Duodenal mucosa (tissue), 2 donors: Measurements from ENCODE around the gene JAK2.

Experiments used
- H3K27ac ChIP-seq: one replicate; pipeline ENCODE4 v1.7.0; 2013; ENCODE audit warnings: low read depth, low read length
- H3K27me3 ChIP-seq, 2 donors: one replicate each; pipeline ENCODE4 v1.7.0; 2013; ENCODE audit warnings: low read length in 2 of 2, control low read depth in 1 of 2; ENCODE audit not compliant: insufficient read depth in 2 of 2, control insufficient read depth in 1 of 2
- H3K36me3 ChIP-seq, 2 donors: one replicate each; pipeline ENCODE4 v1.7.0; 2013; ENCODE audit warnings: low read length in 2 of 2, control low read depth in 1 of 2; ENCODE audit not compliant: insufficient read depth in 2 of 2, control insufficient read depth in 1 of 2
- H3K4me1 ChIP-seq, 2 donors: one replicate each; pipeline ENCODE4 v1.7.0; 2013; ENCODE audit warnings: low read length in 2 of 2, control low read depth in 1 of 2; ENCODE audit not compliant: insufficient read depth in 2 of 2, control insufficient read depth in 1 of 2
- H3K4me3 ChIP-seq, 2 donors: one replicate each; pipeline ENCODE4 v1.7.0; 2013; ENCODE audit warnings: low read length in 2 of 2, low read depth in 1 of 2
- H3K9ac ChIP-seq, 2 donors: one replicate each; pipeline ENCODE4 v1.7.0; 2013; ENCODE audit warnings: low read length in 2 of 2, low read depth in 1 of 2
- H3K9me3 ChIP-seq, 2 donors: one replicate each; pipeline ENCODE4 v1.7.0; 2013; ENCODE audit warnings: low read length in 2 of 2, control low read depth in 1 of 2; ENCODE audit not compliant: control insufficient read depth in 1 of 2

The JAK2 gene

DNA sequence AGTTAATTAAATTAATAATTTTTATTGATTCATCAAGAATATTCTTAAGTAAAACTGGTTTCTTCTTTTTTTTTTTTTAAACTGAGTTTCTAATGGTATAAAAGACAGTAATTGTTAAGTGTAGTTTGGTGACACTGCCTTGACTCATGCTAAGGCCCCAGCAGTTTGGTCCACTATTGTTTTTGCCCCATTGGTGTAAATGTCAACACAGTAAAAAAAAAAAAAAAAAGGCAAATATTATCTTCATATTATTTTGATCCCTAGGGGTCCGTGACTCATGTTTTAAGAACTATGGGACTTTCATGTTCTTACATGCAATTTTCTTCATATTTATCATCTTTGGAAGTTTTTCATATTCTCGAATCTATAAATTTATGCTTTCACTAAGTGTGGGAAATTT is 29.2 kb upstream of the JAK2 start:
- no peaks in the 10 kb centered on the region for H3K9me3 ChIP-seq

DNA sequence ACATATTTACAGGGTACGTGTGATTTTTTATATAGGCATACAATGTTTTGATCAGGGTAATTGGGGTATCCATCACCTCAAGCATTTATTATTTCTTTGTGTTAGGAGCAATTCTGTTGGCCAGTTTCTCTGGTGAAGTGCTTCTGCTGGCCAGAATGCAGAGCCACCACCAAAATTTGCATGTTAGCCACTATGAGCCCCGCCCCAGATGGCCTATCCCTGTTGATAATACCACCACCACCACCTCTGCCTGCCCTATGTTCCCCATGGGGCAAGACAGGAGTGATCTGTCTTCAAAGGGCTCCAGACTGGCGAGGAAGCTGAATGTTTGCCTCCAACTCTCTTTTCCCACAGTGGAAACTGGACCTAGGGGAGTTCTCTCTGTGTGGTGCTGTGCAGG is 26.0 kb upstream of the JAK2 start:
- no peak overlapping the region for H3K9ac ChIP-seq
- no peak overlapping the region for H3K4me3 ChIP-seq
- no peaks in the 10 kb centered on the region for H3K27me3 ChIP-seq
- no peak overlapping the region for H3K27ac ChIP-seq
- H3K36me3 ChIP-seq = no peaks in the 10 kb centered on the region
- H3K4me1 ChIP-seq = no peaks in the 10 kb centered on the region
- no peaks in the 10 kb centered on the region for H3K9me3 ChIP-seq

More for the DNA sequence above, 29.2 kb upstream of the JAK2 start:
- Histone ChIP-seq H3K27me3 (no peaks in the 10 kb centered on the region), H3K4me3 (no peak overlapping the region), H3K27ac (no peak overlapping the region), H3K9ac (no peak overlapping the region), H3K36me3 (no peaks in the 10 kb centered on the region), H3K4me1 (no peaks in the 10 kb centered on the region)

DNA sequence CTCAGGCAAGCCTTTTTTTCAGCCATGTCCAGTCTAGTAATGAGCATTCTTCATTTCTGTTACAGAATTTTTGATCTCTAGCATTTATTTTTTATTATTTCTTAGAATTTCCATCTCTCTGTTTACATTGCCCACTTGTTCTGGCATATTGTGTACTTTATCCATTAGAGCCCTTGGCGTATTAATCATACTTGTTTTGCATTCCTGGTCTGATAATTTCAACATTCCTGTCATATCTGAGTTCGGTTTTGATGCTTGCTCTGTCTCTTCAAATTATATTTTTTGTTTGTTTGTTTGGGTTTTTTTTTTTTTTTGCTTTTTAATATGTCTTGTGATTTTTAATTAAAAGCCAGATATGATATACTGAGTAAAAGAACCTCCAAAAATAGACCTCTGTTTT is 23.0 kb upstream of the JAK2 start:
- H3K27me3 ChIP-seq = no peaks in the 10 kb centered on the region
- H3K4me1 ChIP-seq = no peaks in the 10 kb centered on the region
- no peak overlapping the region for H3K27ac ChIP-seq
- no peaks in the 10 kb centered on the region for H3K9me3 ChIP-seq
- no peak overlapping the region for H3K9ac ChIP-seq
- H3K36me3 ChIP-seq = no peaks in the 10 kb centered on the region
- H3K4me3 ChIP-seq = no peak overlapping the region

GRCh38 chr9:4964540-4964939 is 20.5 kb upstream of the JAK2 start:
- Histone ChIP-seq H3K27me3 (no peaks in the 10 kb centered on the region), H3K4me3 (no peak overlapping the region), H3K9me3 (no peaks in the 10 kb centered on the region), H3K27ac (no peak overlapping the region), H3K9ac (no peak overlapping the region), H3K4me1 (peaks cover 0 to 1% of the 10 kb centered on the region in 2 donors), H3K36me3 (no peaks in the 10 kb centered on the region)

DNA sequence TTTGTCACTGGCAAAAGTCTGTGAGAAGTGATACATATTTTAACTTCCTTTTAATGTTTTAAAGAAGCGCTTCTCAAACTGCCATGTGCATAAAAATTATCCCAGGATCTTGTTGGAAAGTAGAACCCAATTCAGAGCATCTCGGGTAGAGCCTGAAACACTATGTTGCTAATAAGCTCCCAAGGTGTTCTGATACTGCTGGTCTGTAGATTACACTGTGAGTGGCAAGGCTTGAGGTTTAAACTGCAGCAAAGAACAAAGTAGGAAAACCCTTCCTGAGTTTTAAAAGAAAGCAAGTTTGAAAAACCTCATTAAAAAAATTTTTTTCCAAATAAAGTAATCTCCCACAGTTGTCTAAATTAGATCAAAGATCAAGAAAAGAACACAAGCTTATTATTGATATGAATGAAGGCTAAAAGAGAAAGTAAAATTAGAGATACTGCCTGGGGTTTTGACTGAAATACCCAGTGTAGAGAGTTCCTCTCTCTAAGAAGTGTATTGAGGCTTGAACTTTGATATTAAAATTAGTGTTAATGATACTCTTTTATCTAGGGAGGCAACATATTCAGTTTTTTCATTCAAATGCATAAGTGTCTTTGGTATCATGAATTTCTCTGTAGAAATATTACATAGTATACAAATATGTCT is 19.8 kb upstream of the JAK2 start:
- Histone ChIP-seq H3K9ac (no peak overlapping the region), H3K36me3 (no peaks in the 10 kb centered on the region), H3K9me3 (no peaks in the 10 kb centered on the region), H3K27ac (no peak overlapping the region), H3K4me3 (no peak overlapping the region), H3K27me3 (no peaks in the 10 kb centered on the region), H3K4me1 (peaks cover 0 to 9% of the 10 kb centered on the region in 2 donors)

DNA sequence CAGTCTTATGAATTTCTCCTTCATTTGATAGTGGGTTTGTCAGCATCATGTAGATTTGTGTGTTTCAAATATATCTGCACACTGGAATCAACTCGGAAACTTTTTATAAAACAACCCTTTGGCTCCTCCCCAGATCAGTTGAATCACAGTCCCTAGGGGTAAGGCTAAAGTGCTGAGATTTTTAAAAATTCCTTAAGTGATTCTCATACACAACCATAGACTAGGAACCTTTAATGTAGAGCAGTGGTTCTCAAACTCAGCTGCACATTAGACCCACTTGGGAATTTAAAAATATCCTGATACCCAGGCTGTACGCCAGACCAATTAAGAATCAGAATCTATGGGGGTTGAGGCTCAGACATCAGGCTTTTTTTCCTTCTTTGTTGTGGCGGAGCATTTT is 17.5 kb upstream of the JAK2 start:
- Histone ChIP-seq H3K4me3 (no peak overlapping the region), H3K4me1 (peaks cover 12 to 25% of the 10 kb centered on the region in 2 donors), H3K9me3 (no peaks in the 10 kb centered on the region), H3K36me3 (no peaks in the 10 kb centered on the region), H3K9ac (no peak overlapping the region), H3K27ac (no peak overlapping the region), H3K27me3 (no peaks in the 10 kb centered on the region)

DNA sequence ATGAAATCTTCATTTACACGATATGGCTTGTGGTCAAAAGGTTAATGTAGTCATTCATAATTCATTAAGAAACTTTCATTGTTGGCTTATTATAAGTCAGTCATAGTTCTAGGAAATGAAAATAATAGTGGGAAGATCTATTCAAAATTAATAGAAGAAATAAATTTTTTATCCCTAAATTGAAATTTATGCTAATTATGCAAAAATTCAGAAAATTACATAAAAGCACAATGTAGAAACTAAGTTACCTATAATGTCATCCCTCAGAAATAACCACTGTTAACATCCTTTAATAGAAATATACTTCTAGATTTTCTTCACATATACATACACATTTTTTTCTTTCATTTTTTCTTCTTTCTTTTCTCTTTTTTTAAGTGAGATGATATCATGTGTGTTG is 15.9 kb upstream of the JAK2 start:
- no peaks in the 10 kb centered on the region for H3K36me3 ChIP-seq
- no peaks in the 10 kb centered on the region for H3K27me3 ChIP-seq
- H3K9ac ChIP-seq = no peak overlapping the region
- H3K9me3 ChIP-seq = no peaks in the 10 kb centered on the region
- H3K4me1 ChIP-seq = peaks cover 12 to 30% of the 10 kb centered on the region in 2 donors
- H3K27ac ChIP-seq = no peak overlapping the region
- no peak overlapping the region for H3K4me3 ChIP-seq

DNA sequence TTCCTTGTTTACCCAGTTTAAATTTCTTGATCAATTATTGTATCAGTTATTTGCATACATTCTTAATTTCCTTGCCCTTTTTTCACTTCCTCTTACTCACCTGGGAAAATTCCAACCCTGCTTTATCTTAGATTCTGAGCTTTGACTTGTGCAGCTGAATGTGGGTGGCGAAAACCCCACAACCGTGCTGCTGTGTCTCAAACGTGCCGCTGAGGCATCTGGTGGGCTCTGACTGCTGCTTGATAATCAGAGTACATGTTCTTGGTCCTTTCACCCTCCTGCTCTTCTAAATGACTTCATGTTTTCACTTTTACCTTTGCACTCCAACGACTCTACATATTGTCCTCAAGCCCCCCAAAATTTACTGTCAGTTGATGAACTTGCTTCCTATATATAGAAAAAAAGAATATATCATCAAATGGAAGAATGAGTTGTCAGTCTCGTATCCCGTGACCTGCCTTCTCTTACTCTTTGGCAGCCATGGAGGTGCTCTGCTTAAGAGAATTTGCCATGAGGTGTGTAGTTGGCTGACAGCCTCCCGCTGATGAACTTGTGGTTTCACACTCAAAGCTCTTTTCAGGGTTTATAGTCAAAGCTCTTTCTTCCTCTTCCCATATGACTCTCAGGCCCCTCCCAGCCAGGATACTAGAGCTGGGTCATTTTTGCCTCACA is 14.0 kb upstream of the JAK2 start:
- peak overlapping the region; percentile 53 to 57 for H3K4me3 ChIP-seq
- no peaks in the 10 kb centered on the region for H3K27me3 ChIP-seq
- no peak overlapping the region for H3K27ac ChIP-seq
- H3K9me3 ChIP-seq = no peaks in the 10 kb centered on the region
- H3K36me3 ChIP-seq = no peaks in the 10 kb centered on the region
- H3K4me1 ChIP-seq = peaks cover 12 to 30% of the 10 kb centered on the region in 2 donors
- no peak overlapping the region for H3K9ac ChIP-seq

- Histone ChIP-seq H3K9ac (no peak overlapping the region), H3K27ac (no peak overlapping the region), H3K4me1 (peaks cover 12 to 30% of the 10 kb centered on the region in 2 donors), H3K9me3 (no peaks in the 10 kb centered on the region), H3K27me3 (no peaks in the 10 kb centered on the region), H3K4me3 (no peak overlapping the region), H3K36me3 (no peaks in the 10 kb centered on the region)
These were observed 11.8 kb upstream of the JAK2 start for GRCh38 chr9:4973246-4973645.

DNA sequence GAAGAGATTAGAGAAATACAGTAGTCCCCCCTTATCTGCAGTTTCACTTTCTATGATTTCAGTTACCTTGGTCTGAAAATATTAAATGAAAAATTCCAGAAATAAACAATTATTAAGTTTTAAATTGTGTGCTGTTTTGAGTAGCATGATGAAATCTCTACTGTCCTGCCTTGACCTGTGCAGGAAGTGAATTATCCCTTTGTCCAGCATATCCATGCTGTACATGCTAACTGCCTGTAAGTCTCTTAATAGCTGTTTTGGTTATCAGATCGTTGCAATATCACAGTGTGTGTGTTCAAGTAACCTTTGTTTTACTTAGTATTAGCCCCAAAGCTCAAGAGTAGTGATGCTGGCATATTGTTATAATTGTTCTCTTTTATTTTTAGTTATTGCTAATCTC is 11.2 kb upstream of the JAK2 start:
- Histone ChIP-seq H3K27ac (no peak overlapping the region), H3K9ac (no peak overlapping the region), H3K27me3 (no peaks in the 10 kb centered on the region), H3K4me3 (no peak overlapping the region), H3K4me1 (peaks cover 12 to 30% of the 10 kb centered on the region in 2 donors), H3K36me3 (no peaks in the 10 kb centered on the region), H3K9me3 (no peaks in the 10 kb centered on the region)
